MCF 10A (cell line): ENCODE results near the gene EXOC6. TPM values are rescaled to one million over a fixed set of nuclear protein-coding genes. Genes with fewer than 3 reads are reported as not detected.

Experiments
- BruUV-seq: library from RNA; stranded (reverse); fragments of 400-500 nt; replicated peaks from 2 replicates; lab custom pipeline; 2021; lab: Mats Ljungman, UMichigan
- CTCF ChIA-PET: fragments of 300-600 bp; sonication (Branson Sonifier 250); formaldehyde crosslinking; extraction: SDS; loops from one replicate; lab custom pipeline; 2021; ENCODE audit warnings: antibody characterized with exemption, inconsistent platforms; lab: Yijun Ruan, JAX
- POLR2A ChIA-PET: fragments of 300-600, 350-650 bp; sonication (Branson Sonifier 250); formaldehyde crosslinking; extraction: SDS; loops from one replicate; lab custom pipeline; 2020; ENCODE audit warnings: antibody characterized with exemption, inconsistent platforms; lab: Yijun Ruan, JAX
- DNase-seq: peaks from one replicate; pipeline ENCODE4 v3.0.0-alpha.2; 2018; ENCODE audit not compliant: unreplicated experiment
- H3K27ac Mint-ChIP-seq: one replicate; pipeline ENCODE4 v1.8.0; 2022; ENCODE audit warnings: mild to moderate bottlenecking, low read depth, mixed read lengths; ENCODE audit not compliant: unreplicated experiment
- H3K27me3 Mint-ChIP-seq: one replicate; pipeline ENCODE4 v1.8.0; 2022; ENCODE audit warnings: mixed read lengths; ENCODE audit not compliant: insufficient read depth, unreplicated experiment
- H3K36me3 Mint-ChIP-seq: one replicate; pipeline ENCODE4 v1.8.0; 2022; ENCODE audit warnings: mild to moderate bottlenecking, moderate library complexity, mixed read lengths; ENCODE audit not compliant: insufficient read depth, unreplicated experiment
- H3K4me1 Mint-ChIP-seq: one replicate; pipeline ENCODE4 v1.8.0; 2022; ENCODE audit warnings: mixed read lengths; ENCODE audit not compliant: insufficient read depth, unreplicated experiment
- H3K4me3 Mint-ChIP-seq: one replicate; pipeline ENCODE4 v1.8.0; 2022; ENCODE audit warnings: mild to moderate bottlenecking, moderate library complexity, mixed read lengths; ENCODE audit not compliant: unreplicated experiment
- H3K9me3 Mint-ChIP-seq: one replicate; pipeline ENCODE4 v1.8.0; 2022; ENCODE audit warnings: mixed read lengths; ENCODE audit not compliant: unreplicated experiment
- CTCF ChIP-seq: fragments of 200-600 bp; IDR thresholded peaks from one replicate; pipeline ENCODE4 v1.8.0; 2022; ENCODE audit warnings: antibody characterized with exemption, mild to moderate bottlenecking; ENCODE audit not compliant: unreplicated experiment
- intact Hi-C: fragments of 100-400 bp; cut with micrococcal nuclease; formaldehyde crosslinking; loops from 2 replicates; pipeline ENCODE4 v1.14.1; 2022
- total RNA-seq: library from RNA; stranded (reverse); gene quantifications from 2 replicates; pipeline ENCODE4 v1.2.3, GENCODE V29; 2022

The EXOC6 gene
- total RNA-seq, 1 experiment from 2014 or later, result 6.6 TPM

- CTCF ChIA-PET, result no interaction called here
- DNase-seq, result no peak
- Mint-ChIP-seq H3K27me3 (no peaks in the 10 kb centered on the region), H3K36me3 (no peaks in the 10 kb centered on the region), H3K4me3 (no peak overlapping the region), H3K4me1 (peaks cover 7% of the 10 kb centered on the region), H3K27ac (no peak overlapping the region), H3K9me3 (no peaks in the 10 kb centered on the region)
- TF ChIP-seq CTCF, result no peak
- POLR2A ChIA-PET, result interaction anchor here (0.7 kb wide), 1 partner anchor 12 kb away, joined by 3 read pairs; no protein-coding TSS in a partner anchor
- no TSS peak for BruUV-seq
- intact Hi-C loops, result no loop called here
Measured at GRCh38 chr10:92829786-92830377, 18.4 kb upstream of the EXOC6 start.

- Mint-ChIP-seq H3K4me3 (no peak overlapping the region), H3K4me1 (peaks cover 7% of the 10 kb centered on the region), H3K36me3 (no peaks in the 10 kb centered on the region), H3K27ac (no peak overlapping the region), H3K27me3 (no peaks in the 10 kb centered on the region), H3K9me3 (no peaks in the 10 kb centered on the region)
- no peak for TF ChIP-seq CTCF
- POLR2A ChIA-PET, result no interaction called here
- intact Hi-C loops, result no loop called here
- CTCF ChIA-PET, result interaction anchor here (1.3 kb wide), 1 partner anchor 50 kb away, joined by 3 read pairs; no protein-coding TSS in a partner anchor
- DNase-seq, result no peak
- no TSS peak for BruUV-seq
Measured at GRCh38 chr10:92830478-92831389, 17.6 kb upstream of the EXOC6 start.

- no peak overlapping the region for H3K27ac Mint-ChIP-seq
- no peaks in the 10 kb centered on the region for H3K9me3 Mint-ChIP-seq
- intact Hi-C loops, result no loop called here
- H3K4me1 Mint-ChIP-seq, result no peaks in the 10 kb centered on the region
- H3K27me3 Mint-ChIP-seq, result no peaks in the 10 kb centered on the region
- ChIA-PET POLR2A (interaction anchor here (1.0 kb wide), 1 partner anchor 11 kb away, joined by 5 read pairs; no protein-coding TSS in a partner anchor), CTCF (interaction anchor here (3.8 kb wide), 1 partner anchor 11 kb away, joined by 17 read pairs; no protein-coding TSS in a partner anchor)
- BruUV-seq, result no TSS peak
- no peaks in the 10 kb centered on the region for H3K36me3 Mint-ChIP-seq
- no peak for DNase-seq
- no peak for TF ChIP-seq CTCF
- no peak overlapping the region for H3K4me3 Mint-ChIP-seq
Measured at GRCh38 chr10:92832121-92832520, 16.2 kb upstream of the EXOC6 start.
